Pericardium fibroblast (primary cell): ENCODE results near the gene CEP135. TPM values are rescaled to one million over a fixed set of nuclear protein-coding genes. Genes with fewer than 3 reads are reported as not detected.

Experiments
- total RNA-seq: library from RNA; depleted of rRNA; stranded (reverse); fragments of >200 nt; gene quantifications from 2 replicates; pipeline ENCODE4 v1.2.3, GENCODE V29; 2015

The CEP135 gene, protein sequence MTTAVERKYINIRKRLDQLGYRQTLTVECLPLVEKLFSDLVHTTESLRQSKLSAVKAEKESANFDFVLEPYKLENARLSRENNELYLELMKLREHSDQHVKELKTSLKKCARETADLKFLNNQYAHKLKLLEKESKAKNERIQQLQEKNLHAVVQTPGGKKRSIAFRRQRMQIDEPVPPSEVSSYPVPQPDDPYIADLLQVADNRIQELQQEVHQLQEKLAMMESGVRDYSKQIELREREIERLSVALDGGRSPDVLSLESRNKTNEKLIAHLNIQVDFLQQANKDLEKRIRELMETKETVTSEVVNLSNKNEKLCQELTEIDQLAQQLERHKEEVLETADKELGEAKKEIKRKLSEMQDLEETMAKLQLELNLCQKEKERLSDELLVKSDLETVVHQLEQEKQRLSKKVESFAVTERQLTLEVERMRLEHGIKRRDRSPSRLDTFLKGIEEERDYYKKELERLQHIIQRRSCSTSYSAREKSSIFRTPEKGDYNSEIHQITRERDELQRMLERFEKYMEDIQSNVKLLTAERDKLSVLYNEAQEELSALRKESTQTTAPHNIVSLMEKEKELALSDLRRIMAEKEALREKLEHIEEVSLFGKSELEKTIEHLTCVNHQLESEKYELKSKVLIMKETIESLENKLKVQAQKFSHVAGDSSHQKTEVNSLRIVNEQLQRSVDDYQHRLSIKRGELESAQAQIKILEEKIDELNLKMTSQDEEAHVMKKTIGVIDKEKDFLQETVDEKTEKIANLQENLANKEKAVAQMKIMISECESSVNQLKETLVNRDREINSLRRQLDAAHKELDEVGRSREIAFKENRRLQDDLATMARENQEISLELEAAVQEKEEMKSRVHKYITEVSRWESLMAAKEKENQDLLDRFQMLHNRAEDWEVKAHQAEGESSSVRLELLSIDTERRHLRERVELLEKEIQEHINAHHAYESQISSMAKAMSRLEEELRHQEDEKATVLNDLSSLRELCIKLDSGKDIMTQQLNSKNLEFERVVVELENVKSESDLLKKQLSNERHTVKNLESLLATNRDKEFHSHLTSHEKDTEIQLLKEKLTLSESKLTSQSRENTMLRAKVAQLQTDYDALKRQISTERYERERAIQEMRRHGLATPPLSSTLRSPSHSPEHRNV
- total RNA-seq, result 1.9 and 2.2 TPM in 2 replicates

DNA sequence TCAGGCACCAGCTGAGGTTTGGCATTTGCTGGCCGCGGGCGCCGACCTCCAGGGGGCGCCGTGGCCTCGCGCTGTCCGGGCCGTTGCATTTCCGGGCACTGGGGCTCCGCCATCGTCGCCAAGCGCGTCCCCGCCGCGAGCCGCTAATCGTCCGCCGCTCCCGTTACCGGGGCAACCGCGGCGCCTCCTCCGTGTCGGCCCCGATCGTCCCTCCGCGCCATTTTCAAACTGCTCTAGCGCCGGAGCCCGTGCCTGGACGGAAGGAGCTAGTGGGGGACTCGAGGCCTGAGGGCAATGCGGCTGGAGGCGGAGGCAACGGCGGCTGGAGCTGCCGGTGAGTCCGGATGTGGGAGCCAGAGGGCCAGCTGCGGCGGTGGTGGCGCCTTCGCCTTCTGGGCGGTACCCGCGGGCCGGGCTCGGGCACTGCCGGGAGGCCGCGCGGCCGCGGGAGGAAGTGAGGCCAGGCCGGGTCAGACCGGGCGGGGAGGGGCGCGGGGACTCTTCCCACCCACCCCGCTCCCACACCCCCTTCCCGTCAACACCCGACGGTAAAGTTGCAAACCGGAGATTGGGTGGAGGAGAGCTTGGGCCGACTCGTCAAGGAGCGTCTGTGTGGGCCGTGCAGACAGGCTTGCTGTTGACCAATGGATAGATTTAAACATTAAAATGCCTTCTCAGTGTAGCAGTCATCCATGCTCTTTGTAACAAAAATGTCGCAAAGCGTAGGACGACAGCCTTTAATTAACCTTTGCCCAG is at the start of gene CEP135:
CEP135 (plus strand) TSS at position 220 of the 756 bp plus-strand sequence. CDS start 3,186 bp downstream, outside the sequence.

Other genes with a start within 250 kb of the CEP135 start
- gene EXOC1L, start 129.2 kb upstream of the CEP135 start, total RNA-seq, result not detected in 2 replicates
- 28.4 and 29.3 TPM in 2 replicates for gene EXOC1, start 95.3 kb upstream of the CEP135 start, total RNA-seq